Stimulated activated CD8-positive, alpha-beta memory T cell treated with anti-CD3 and anti-CD28 coated beads, Interleukin-7, amount 100 ng/mL, for 24 hours (primary cell): ENCODE measurements around the gene UPP2.

Source experiments
- DNase-seq: peaks from one replicate; pipeline ENCODE4 v3.0.0-alpha.2; 2020; ENCODE audit warnings: low read depth

Gene UPP2

GRCh38 chr2:158112992-158113391 is 11.3 kb downstream of the UPP2 start:
- DNase-seq, result no peak

- no peak for DNase-seq
Measured at GRCh38 chr2:158113741-158114295, 12.1 kb downstream of the UPP2 start.

- no peak for DNase-seq
Measured at GRCh38 chr2:158114516-158114915, 12.8 kb downstream of the UPP2 start.

GRCh38 chr2:158115202-158115767 is 13.6 kb downstream of the UPP2 start:
- no peak for DNase-seq

GRCh38 chr2:158116936-158117335 is 15.3 kb downstream of the UPP2 start:
- DNase-seq, result no peak

GRCh38 chr2:158120102-158120501 is 18.4 kb downstream of the UPP2 start:
- no peak for DNase-seq

GRCh38 chr2:158120664-158121641 is 19.3 kb downstream of the UPP2 start:
- DNase-seq, result no peak

- no peak for DNase-seq
Measured at GRCh38 chr2:158124896-158125295, 23.2 kb downstream of the UPP2 start.

- no peak for DNase-seq
Measured at GRCh38 chr2:158125756-158126498, 24.3 kb downstream of the UPP2 start.

- DNase-seq, result no peak
Measured at GRCh38 chr2:158127380-158127804, 25.7 kb downstream of the UPP2 start.

- no peak for DNase-seq
Measured at GRCh38 chr2:158128168-158128973, 26.7 kb downstream of the UPP2 start.

- DNase-seq, result no peak
Measured at GRCh38 chr2:158129037-158129436, 27.4 kb downstream of the UPP2 start.

GRCh38 chr2:158130832-158131473 is 29.3 kb downstream of the UPP2 start:
- no peak for DNase-seq

- DNase-seq, result no peak
Measured at GRCh38 chr2:158131483-158131912, 29.8 kb downstream of the UPP2 start.

- no peak for DNase-seq
Measured at GRCh38 chr2:158131919-158132566, 30.4 kb downstream of the UPP2 start.

- no peak for DNase-seq
Measured at GRCh38 chr2:158134055-158134454, 32.4 kb downstream of the UPP2 start.

- DNase-seq, result no peak
Measured at GRCh38 chr2:158134655-158135054, 33.0 kb downstream of the UPP2 start.

GRCh38 chr2:158135096-158135495 is 33.4 kb downstream of the UPP2 start:
- DNase-seq, result no peak

- DNase-seq, result no peak
Measured at GRCh38 chr2:158138255-158138654, 36.6 kb downstream of the UPP2 start.

GRCh38 chr2:158140201-158140600 is 38.5 kb downstream of the UPP2 start:
- no peak for DNase-seq
